SK-N-SH treated with all-trans-retinoic acid at 6 μM for 48 hours (cell line): Measurements from ENCODE around the gene SLAMF8.

ENCODE experiments used
- ATAC-seq: fragments of 200-7000 bp; cut with Tn5 transposase; 3 replicates; pipeline ENCODE4 v1.9.1; 2020; ENCODE audit warnings: mild to moderate bottlenecking, moderate library complexity
- ARNTL ChIP-seq: fragments of 450-650 bp; formaldehyde crosslinking; IDR thresholded peaks from 2 replicates; pipeline ENCODE4 v1.5.0; 2020; ENCODE audit warnings: low read depth, mild to moderate bottlenecking, moderate library complexity, borderline replicate concordance
- BACH2 ChIP-seq: fragments of 250-450 bp; sonication (Bioruptor Pico); IDR thresholded peaks from 2 replicates; pipeline ENCODE4 v1.9.0; 2021; ENCODE audit warnings: mild to moderate bottlenecking, borderline replicate concordance
- CREB5 ChIP-seq: fragments of 250-450 bp; sonication (Bioruptor Pico); IDR thresholded peaks from 2 replicates; pipeline ENCODE4 v1.5.1; 2020; ENCODE audit warnings: low read depth, mild to moderate bottlenecking, moderate library complexity
- CSDC2 ChIP-seq: fragments of 250-450 bp; sonication (Bioruptor Pico); IDR thresholded peaks from 2 replicates; pipeline ENCODE4 v1.5.0; 2020; ENCODE audit warnings: mild to moderate bottlenecking, moderate library complexity
- ESRRG ChIP-seq: fragments of 250-450 bp; sonication (Bioruptor Pico); IDR thresholded peaks from 2 replicates; pipeline ENCODE4 v1.6.1; 2021; ENCODE audit warnings: mild to moderate bottlenecking
- GLIS3 ChIP-seq: fragments of 250-450 bp; sonication (Bioruptor Pico); IDR thresholded peaks from 2 replicates; pipeline ENCODE4 v1.5.0; 2020; ENCODE audit warnings: mild to moderate bottlenecking, moderate library complexity
- ISL1 ChIP-seq: fragments of 250-450 bp; sonication (Bioruptor Pico); IDR thresholded peaks from 2 replicates; pipeline ENCODE4 v2.1.2; 2022; ENCODE audit warnings: mild to moderate bottlenecking, moderate library complexity
- OSR1 ChIP-seq: fragments of 250-450 bp; sonication (Bioruptor Pico); IDR thresholded peaks from 2 replicates; pipeline ENCODE4 v1.8.0; 2022; ENCODE audit warnings: moderate library complexity, mild to moderate bottlenecking, inconsistent platforms
- PATZ1 ChIP-seq: fragments of 250-450 bp; sonication (Bioruptor Pico); IDR thresholded peaks from 2 replicates; pipeline ENCODE4 v1.8.0; 2020; ENCODE audit warnings: mild to moderate bottlenecking, moderate library complexity, borderline replicate concordance
- PPARA ChIP-seq: fragments of 250-450 bp; sonication (Bioruptor Pico); IDR thresholded peaks from 2 replicates; pipeline ENCODE4 v1.5.0; 2020; ENCODE audit warnings: mild to moderate bottlenecking, borderline replicate concordance
- RARB ChIP-seq: fragments of 250-450 bp; sonication (Bioruptor Pico); IDR thresholded peaks from 2 replicates; pipeline ENCODE4 v1.8.0; 2021; ENCODE audit warnings: mild to moderate bottlenecking, moderate library complexity
- TOX ChIP-seq: fragments of 250-450 bp; sonication (Bioruptor Pico); IDR thresholded peaks from 2 replicates; pipeline ENCODE4 v1.8.0; 2021; ENCODE audit warnings: mild to moderate bottlenecking, moderate library complexity, borderline replicate concordance
- TSHZ2 ChIP-seq: fragments of 250-450 bp; sonication (Bioruptor Pico); IDR thresholded peaks from 2 replicates; pipeline ENCODE4 v1.5.0; 2020; ENCODE audit warnings: mild to moderate bottlenecking, moderate library complexity
- ZC3H10 ChIP-seq: fragments of 250-450 bp; sonication (Bioruptor Pico); IDR thresholded peaks from 2 replicates; pipeline ENCODE4 v1.5.1; 2021; ENCODE audit warnings: mild to moderate bottlenecking, moderate library complexity
- ZFP3 ChIP-seq: fragments of 250-450 bp; sonication (Bioruptor Pico); IDR thresholded peaks from 2 replicates; pipeline ENCODE4 v1.5.0; 2020; ENCODE audit warnings: mild to moderate bottlenecking, moderate library complexity
- ZFP30 ChIP-seq: fragments of 450-650 bp; formaldehyde crosslinking; IDR thresholded peaks from 2 replicates; pipeline ENCODE4 v1.5.0; 2022; ENCODE audit warnings: mild to moderate bottlenecking, moderate library complexity
- ZNF565 ChIP-seq: fragments of 450-650 bp; formaldehyde crosslinking; conservative IDR thresholded peaks from 2 replicates; pipeline ENCODE4 v1.5.0; 2020; ENCODE audit warnings: low read depth, mild to moderate bottlenecking, moderate library complexity
- ZNF70 ChIP-seq: fragments of 450-650 bp; formaldehyde crosslinking; IDR thresholded peaks from 2 replicates; pipeline ENCODE4 v1.5.0; 2020; ENCODE audit warnings: mild to moderate bottlenecking, moderate library complexity
- ZNF8 ChIP-seq: fragments of 450-650 bp; formaldehyde crosslinking; IDR thresholded peaks from 2 replicates; pipeline ENCODE4 v1.5.0; 2020; ENCODE audit warnings: mild to moderate bottlenecking, moderate library complexity
- TF ChIP-seq, protein P1 (sequence below): fragments of 250-450 bp; sonication (Bioruptor Pico); IDR thresholded peaks from 2 replicates; pipeline ENCODE4 v1.5.1; 2021; ENCODE audit warnings: mild to moderate bottlenecking, moderate library complexity

The SLAMF8 gene

DNA sequence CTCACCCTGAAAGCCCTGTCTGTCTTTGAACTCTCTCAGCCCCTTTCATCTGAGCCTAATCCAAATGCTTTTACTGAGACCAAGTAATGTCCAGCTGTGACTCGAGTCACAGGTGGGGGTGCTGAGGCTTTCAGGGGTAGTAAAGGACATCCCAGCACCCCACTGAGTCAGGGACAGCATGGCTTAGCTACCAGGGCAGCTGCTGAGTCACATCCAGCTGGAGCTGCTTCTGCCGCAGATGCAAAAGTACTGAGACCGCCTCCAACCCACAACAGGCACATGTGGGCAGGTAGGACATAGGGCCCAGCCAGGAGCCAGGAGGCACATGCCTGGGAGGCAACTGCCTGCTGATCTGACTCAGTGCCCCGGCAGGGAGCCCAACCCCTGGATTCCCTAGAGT lies 42.5 kb downstream of the SLAMF8 start:
- TF ChIP-seq ZNF70 (CRISPR knock-in tag) (no peak), TSHZ2 (CRISPR knock-in tag) (no peak)
- ATAC-seq: peak; percentile 33

DNA sequence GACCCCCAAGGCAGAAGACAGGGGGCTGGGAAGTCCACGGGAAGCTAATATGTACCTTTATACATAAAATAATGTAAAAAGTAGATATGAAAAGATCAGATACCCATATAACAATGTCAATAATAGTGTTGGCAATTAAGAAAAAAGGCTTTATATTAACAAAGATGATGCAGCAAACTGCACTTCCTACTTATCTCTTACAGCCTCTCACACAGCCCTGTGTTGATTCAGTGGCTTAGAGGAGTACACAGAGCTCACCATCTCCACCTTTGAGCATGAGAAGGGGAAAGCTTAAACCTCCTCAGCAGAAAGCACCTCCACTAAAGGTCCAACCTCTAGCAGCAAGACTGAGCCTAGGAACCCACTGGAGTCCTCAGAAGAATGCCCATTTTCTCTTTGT lies 42.9 kb downstream of the SLAMF8 start:
- no peak for TF ChIP-seq ARNTL (CRISPR knock-in tag)
- TF ChIP-seq GLIS3 (CRISPR knock-in tag): no peak
- TF ChIP-seq CSDC2 (CRISPR knock-in tag): no peak
- no peak for TF ChIP-seq RARB (CRISPR knock-in tag)
- no peak for TF ChIP-seq ISL1 (CRISPR knock-in tag)
- no peak for TF ChIP-seq ZNF565 (CRISPR knock-in tag)
- no peak for TF ChIP-seq ZFP3 (CRISPR knock-in tag)
- no peak for TF ChIP-seq BACH2 (CRISPR knock-in tag)
- TF ChIP-seq ESRRG (CRISPR knock-in tag): no peak
- TF ChIP-seq TOX (CRISPR knock-in tag): no peak
- TF ChIP-seq ZFP30: no peak
- TF ChIP-seq OSR1 (CRISPR knock-in tag): no peak
- TF ChIP-seq TSHZ2 (CRISPR knock-in tag): no peak
- TF ChIP-seq CREB5 (CRISPR knock-in tag): no peak
- TF ChIP-seq, protein P1, sequence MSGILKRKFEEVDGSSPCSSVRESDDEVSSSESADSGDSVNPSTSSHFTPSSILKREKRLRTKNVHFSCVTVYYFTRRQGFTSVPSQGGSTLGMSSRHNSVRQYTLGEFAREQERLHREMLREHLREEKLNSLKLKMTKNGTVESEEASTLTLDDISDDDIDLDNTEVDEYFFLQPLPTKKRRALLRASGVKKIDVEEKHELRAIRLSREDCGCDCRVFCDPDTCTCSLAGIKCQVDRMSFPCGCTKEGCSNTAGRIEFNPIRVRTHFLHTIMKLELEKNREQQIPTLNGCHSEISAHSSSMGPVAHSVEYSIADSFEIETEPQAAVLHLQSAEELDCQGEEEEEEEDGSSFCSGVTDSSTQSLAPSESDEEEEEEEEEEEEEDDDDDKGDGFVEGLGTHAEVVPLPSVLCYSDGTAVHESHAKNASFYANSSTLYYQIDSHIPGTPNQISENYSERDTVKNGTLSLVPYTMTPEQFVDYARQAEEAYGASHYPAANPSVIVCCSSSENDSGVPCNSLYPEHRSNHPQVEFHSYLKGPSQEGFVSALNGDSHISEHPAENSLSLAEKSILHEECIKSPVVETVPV (CRISPR knock-in tag): no peak
- TF ChIP-seq PATZ1 (CRISPR knock-in tag): no peak
- TF ChIP-seq ZC3H10 (CRISPR knock-in tag): no peak
- ATAC-seq: no peak

DNA sequence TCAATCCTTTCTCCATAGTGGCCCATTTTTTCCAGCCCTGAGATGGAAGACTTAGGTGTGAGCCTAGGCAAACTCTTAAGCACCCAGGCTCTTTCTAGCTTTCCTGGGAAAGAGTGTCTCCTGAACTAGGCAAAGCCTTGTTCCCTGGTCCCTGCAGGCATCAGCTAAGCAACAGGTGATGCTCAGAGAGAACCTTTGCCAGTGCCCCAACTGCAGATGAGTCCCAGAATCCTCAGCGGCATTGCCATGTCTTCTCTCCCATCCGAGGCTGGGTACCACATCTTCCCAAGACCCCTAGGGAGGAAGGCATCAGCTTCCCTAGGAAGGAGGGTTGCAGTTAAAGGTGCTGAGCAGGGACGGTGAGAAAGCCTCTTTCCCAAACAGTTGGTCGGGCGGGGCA lies 44.0 kb downstream of the SLAMF8 start:
- ATAC-seq: no peak
- no peak for TF ChIP-seq TOX (CRISPR knock-in tag)
- TF ChIP-seq RARB (CRISPR knock-in tag): no peak
- no peak for TF ChIP-seq CSDC2 (CRISPR knock-in tag)
- TF ChIP-seq ZNF565 (CRISPR knock-in tag): no peak
- TF ChIP-seq ARNTL (CRISPR knock-in tag): no peak
- no peak for TF ChIP-seq PPARA (CRISPR knock-in tag)
- no peak for TF ChIP-seq GLIS3 (CRISPR knock-in tag)
- no peak for TF ChIP-seq ZFP30
- no peak for TF ChIP-seq TSHZ2 (CRISPR knock-in tag)
- no peak for TF ChIP-seq ZNF8 (CRISPR knock-in tag)
- no peak for TF ChIP-seq BACH2 (CRISPR knock-in tag)
